Esophagus squamous epithelium (tissue), 4 donors: ENCODE data around the gene PLSCR2.
"Not testable (repeated sequence)": the region's sequence is repeated elsewhere in the genome, so short reads cannot be mapped to it uniquely, and the experiment has no call there.

Experiments used
- POLR2A ChIP-seq, 4 donors: fragments of 450-650 bp; IDR thresholded peaks; one replicate each; pipeline ENCODE4 v1.6.1; 2017; ENCODE audit warnings: antibody characterized with exemption in 4 of 4, mild to moderate bottlenecking in 4 of 4, moderate library complexity in 3 of 4
- TF ChIP-seq, protein P1 (sequence below), 6 experiments: fragments of 450-650 bp in 4 of 6; fragments of 200-600 bp in 2 of 6; sonication (generic) in 2 of 6; IDR thresholded peaks; one replicate each; pipeline ENCODE4 v1.5.1; 2016 to 2019; ENCODE audit warnings: antibody characterized with exemption in 6 of 6, mild to moderate bottlenecking in 4 of 6, moderate library complexity in 4 of 6

DNA sequence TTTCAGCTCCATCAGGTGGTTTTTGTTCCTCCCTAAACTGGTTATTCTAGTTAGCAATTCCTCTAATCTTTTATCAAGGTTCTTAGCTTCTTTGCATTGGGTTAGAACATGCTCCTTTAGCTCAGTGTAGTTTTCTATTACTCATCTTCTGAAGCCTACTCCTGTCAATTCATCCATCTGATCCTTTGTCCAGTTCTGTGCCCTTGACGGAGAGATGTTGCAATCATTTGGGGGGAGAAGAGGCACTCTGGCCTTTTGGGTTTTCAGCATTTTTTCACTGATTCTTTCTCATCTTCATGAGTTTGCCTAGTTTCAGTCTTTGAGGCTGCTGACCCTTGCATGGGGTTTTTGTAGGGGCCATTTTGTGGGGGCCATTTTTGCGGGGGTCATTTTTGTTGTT, 5.6 kb upstream of the PLSCR2 start:
- TF ChIP-seq, protein P1, sequence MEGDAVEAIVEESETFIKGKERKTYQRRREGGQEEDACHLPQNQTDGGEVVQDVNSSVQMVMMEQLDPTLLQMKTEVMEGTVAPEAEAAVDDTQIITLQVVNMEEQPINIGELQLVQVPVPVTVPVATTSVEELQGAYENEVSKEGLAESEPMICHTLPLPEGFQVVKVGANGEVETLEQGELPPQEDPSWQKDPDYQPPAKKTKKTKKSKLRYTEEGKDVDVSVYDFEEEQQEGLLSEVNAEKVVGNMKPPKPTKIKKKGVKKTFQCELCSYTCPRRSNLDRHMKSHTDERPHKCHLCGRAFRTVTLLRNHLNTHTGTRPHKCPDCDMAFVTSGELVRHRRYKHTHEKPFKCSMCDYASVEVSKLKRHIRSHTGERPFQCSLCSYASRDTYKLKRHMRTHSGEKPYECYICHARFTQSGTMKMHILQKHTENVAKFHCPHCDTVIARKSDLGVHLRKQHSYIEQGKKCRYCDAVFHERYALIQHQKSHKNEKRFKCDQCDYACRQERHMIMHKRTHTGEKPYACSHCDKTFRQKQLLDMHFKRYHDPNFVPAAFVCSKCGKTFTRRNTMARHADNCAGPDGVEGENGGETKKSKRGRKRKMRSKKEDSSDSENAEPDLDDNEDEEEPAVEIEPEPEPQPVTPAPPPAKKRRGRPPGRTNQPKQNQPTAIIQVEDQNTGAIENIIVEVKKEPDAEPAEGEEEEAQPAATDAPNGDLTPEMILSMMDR (IDR thresholded peaks at IDR 0.05): not testable (repeated sequence)
- TF ChIP-seq POLR2A (IDR thresholded peaks at IDR 0.05): not testable (repeated sequence)
